CD14-positive monocyte (primary cell): ENCODE measurements around the gene CARD8. TPM values are rescaled to one million over a fixed set of nuclear protein-coding genes. Genes with fewer than 3 reads are reported as not detected.

Source experiments
- DNase-seq, 3 donors: peaks; one replicate each; pipeline ENCODE4 v3.0.0-alpha.2; 2011 to 2022
- H2AFZ ChIP-seq: 2 replicates; pipeline ENCODE4 v1.6.0; 2012; ENCODE audit warnings: mild to moderate bottlenecking, low read depth, low read length, inconsistent platforms; ENCODE audit not compliant: insufficient read depth, poor library complexity, severe bottlenecking
- H3K27ac ChIP-seq, 2 donors: 1 replicate in 1 of 2; 2 replicates in 1 of 2; pipeline ENCODE4 v1.5.1; 2012 to 2013; ENCODE audit warnings: low read length in 2 of 2, control low read depth in 1 of 2, inconsistent platforms in 1 of 2, low read depth in 1 of 2, mild to moderate bottlenecking in 1 of 2
- H3K27me3 ChIP-seq, 2 donors: one replicate each; pipeline versions ENCODE4 v1.6.0 to v1.6.1; 2011 to 2013; ENCODE audit warnings: low read length in 2 of 2; ENCODE audit not compliant: control insufficient read depth in 2 of 2, insufficient read depth in 2 of 2
- H3K36me3 ChIP-seq, 2 donors: replicated peaks in 1 of 2; 1 replicate in 1 of 2; 2 replicates in 1 of 2; pipeline versions ENCODE4 v1.5.1 to v1.6.1; 2012 to 2013; ENCODE audit warnings: low read length in 2 of 2, control low read depth in 1 of 2, inconsistent platforms in 1 of 2, mild to moderate bottlenecking in 1 of 2; ENCODE audit not compliant: insufficient read depth in 2 of 2, control insufficient read depth in 1 of 2
- H3K4me1 ChIP-seq, 2 donors: 1 replicate in 1 of 2; 2 replicates in 1 of 2; pipeline versions ENCODE4 v1.5.1 to v1.6.1; 2012 to 2013; ENCODE audit warnings: low read length in 2 of 2, control low read depth in 1 of 2, inconsistent platforms in 1 of 2, mild to moderate bottlenecking in 1 of 2, moderate library complexity in 1 of 2; ENCODE audit not compliant: insufficient read depth in 2 of 2, control insufficient read depth in 1 of 2
- H3K4me2 ChIP-seq: replicated peaks from 2 replicates; pipeline ENCODE3; 2012; ENCODE audit warnings: low read length, moderate library complexity, mild to moderate bottlenecking; ENCODE audit not compliant: poor library complexity, severe bottlenecking; ENCODE audit errors: extremely low read depth
- H3K4me3 ChIP-seq, 3 experiments: fragments of 200-600 bp in 1 of 3; sonication (generic) in 1 of 3; replicated peaks in 1 of 3; 1 replicate in 2 of 3; 2 replicates in 1 of 3; pipeline ENCODE4 v1.5.1; 2011 to 2013; ENCODE audit warnings: low read length in 3 of 3, mild to moderate bottlenecking in 3 of 3, control low read depth in 2 of 3, low read depth in 2 of 3, inconsistent platforms in 1 of 3, moderate library complexity in 1 of 3
- H3K79me2 ChIP-seq: 2 replicates; pipeline ENCODE4 v1.6.0; 2012; ENCODE audit warnings: mild to moderate bottlenecking, control low read depth, inconsistent platforms, low read length, moderate library complexity; ENCODE audit not compliant: insufficient read depth
- H3K9ac ChIP-seq: 2 replicates; pipeline ENCODE4 v1.6.0; 2017; ENCODE audit warnings: low read length, mild to moderate bottlenecking; ENCODE audit not compliant: insufficient read depth, poor library complexity, severe bottlenecking
- H3K9me3 ChIP-seq, 2 donors: replicated peaks in 1 of 2; 1 replicate in 1 of 2; 2 replicates in 1 of 2; pipeline versions ENCODE4 v1.5.1 to v1.6.1; 2012 to 2013; ENCODE audit warnings: low read length in 2 of 2, control low read depth in 1 of 2; ENCODE audit not compliant: control insufficient read depth in 1 of 2, insufficient read depth in 1 of 2
- H4K20me1 ChIP-seq: 2 replicates; pipeline ENCODE4 v1.6.0; 2012; ENCODE audit warnings: mild to moderate bottlenecking, low read length, control low read depth, moderate library complexity; ENCODE audit not compliant: insufficient read depth
- H3K27ac Mint-ChIP-seq, 7 donors: one replicate each; pipeline ENCODE4 v1.8.0; 2020; ENCODE audit warnings: mild to moderate bottlenecking in 7 of 7, mixed read lengths in 7 of 7, moderate library complexity in 6 of 7, inconsistent platforms in 2 of 7
- H3K27me3 Mint-ChIP-seq, 3 donors: one replicate each; pipeline ENCODE4 v1.8.0; 2021 to 2022; ENCODE audit warnings: low read depth in 3 of 3, mild to moderate bottlenecking in 3 of 3, mixed read lengths in 3 of 3, moderate library complexity in 3 of 3, inconsistent platforms in 1 of 3
- H3K36me3 Mint-ChIP-seq, 2 donors: one replicate each; pipeline ENCODE4 v1.8.0; 2020; ENCODE audit warnings: mixed read lengths in 2 of 2, inconsistent platforms in 1 of 2, mild to moderate bottlenecking in 1 of 2
- H3K4me1 Mint-ChIP-seq: one replicate; pipeline ENCODE4 v1.8.0; 2020; ENCODE audit warnings: mild to moderate bottlenecking, mixed read lengths
- H3K4me3 Mint-ChIP-seq, 2 donors: one replicate each; pipeline ENCODE4 v1.8.0; 2020; ENCODE audit warnings: mild to moderate bottlenecking in 2 of 2, mixed read lengths in 2 of 2, moderate library complexity in 1 of 2
- H3K9me3 Mint-ChIP-seq, 7 donors: one replicate each; pipeline ENCODE4 v1.8.0; 2020 to 2022; ENCODE audit warnings: mixed read lengths in 7 of 7, mild to moderate bottlenecking in 6 of 7, moderate library complexity in 6 of 7, inconsistent platforms in 2 of 7
- WGBS: methylation state at CpG from one replicate; pipeline ENCODE4 v1.1.5; 2013; ENCODE audit warnings: missing lambda C conversion rate; ENCODE audit not compliant: insufficient coverage; 5-methylcytosine and 5-hydroxymethylcytosine counted together
- intact Hi-C, 2 donors: fragments of 100-400 bp; cut with micrococcal nuclease; formaldehyde crosslinking; loops; one replicate each; pipeline versions ENCODE4 v1.15.0 to v1.15.1; 2023
- polyA plus RNA-seq, 3 donors: library from polyadenylated mRNA; depleted of rRNA in 1 of 3; unstranded in 2 of 3; stranded (reverse) in 1 of 3; fragments of 300-500 nt in 2 of 3; fragments of >200 nt in 1 of 3; fragmentation: Illumina TruSeq in 2 of 3; gene quantifications; 1 replicate in 2 of 3; 2 replicates in 1 of 3; pipeline ENCODE4 v1.2.3, GENCODE V29; 2012 to 2021
- TF ChIP-seq, protein P1 (sequence below): fragments of 200-600 bp; IDR thresholded peaks from one replicate; pipeline ENCODE4 v1.8.0; 2022; ENCODE audit warnings: antibody characterized with exemption, mild to moderate bottlenecking

The CARD8 gene
- polyA plus RNA-seq, 3 donors, result 76.4 to 122 (median 90.9) TPM

DNA sequence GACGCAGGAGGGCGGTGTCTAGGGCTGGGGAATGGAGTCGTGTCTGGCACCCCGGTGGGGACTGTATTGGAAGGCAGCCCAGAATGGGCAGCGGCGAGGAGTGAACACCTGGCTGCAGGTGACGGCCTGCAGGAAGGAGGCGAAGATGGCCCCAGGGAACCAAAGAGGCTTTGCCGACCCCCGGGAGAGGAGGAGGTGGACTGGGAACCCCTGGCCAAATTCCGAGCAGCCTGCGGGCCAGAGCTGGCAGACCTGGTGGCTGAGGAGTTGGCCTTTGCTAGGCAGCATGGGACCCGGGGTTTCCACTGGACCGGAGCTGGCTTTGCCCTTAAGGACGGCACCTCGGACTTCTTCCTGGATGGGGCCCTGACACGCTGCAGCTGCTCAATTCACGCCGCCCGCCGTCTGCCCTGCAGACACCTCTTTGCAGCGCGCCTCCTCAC, 59.4 kb downstream of the CARD8 start:
- WGBS, result 85% methylated on average over 17 of the region's 23 CpGs
- Histone ChIP-seq H3K9me3 (no peaks in the 10 kb centered on the region), H3K4me1 (no peaks in the 10 kb centered on the region), H3K79me2 (no peaks in the 10 kb centered on the region), H3K9ac (no peak overlapping the region), H3K27ac (no peak overlapping the region), H3K27me3 (peaks cover 0 to 7% of the 10 kb centered on the region in 2 donors), H3K4me3 (no peak overlapping the region), H3K4me2 (no peak overlapping the region), H2AFZ (no peak overlapping the region), H3K36me3 (no peaks in the 10 kb centered on the region), H4K20me1 (no peaks in the 10 kb centered on the region)
- TF ChIP-seq, protein P1, sequence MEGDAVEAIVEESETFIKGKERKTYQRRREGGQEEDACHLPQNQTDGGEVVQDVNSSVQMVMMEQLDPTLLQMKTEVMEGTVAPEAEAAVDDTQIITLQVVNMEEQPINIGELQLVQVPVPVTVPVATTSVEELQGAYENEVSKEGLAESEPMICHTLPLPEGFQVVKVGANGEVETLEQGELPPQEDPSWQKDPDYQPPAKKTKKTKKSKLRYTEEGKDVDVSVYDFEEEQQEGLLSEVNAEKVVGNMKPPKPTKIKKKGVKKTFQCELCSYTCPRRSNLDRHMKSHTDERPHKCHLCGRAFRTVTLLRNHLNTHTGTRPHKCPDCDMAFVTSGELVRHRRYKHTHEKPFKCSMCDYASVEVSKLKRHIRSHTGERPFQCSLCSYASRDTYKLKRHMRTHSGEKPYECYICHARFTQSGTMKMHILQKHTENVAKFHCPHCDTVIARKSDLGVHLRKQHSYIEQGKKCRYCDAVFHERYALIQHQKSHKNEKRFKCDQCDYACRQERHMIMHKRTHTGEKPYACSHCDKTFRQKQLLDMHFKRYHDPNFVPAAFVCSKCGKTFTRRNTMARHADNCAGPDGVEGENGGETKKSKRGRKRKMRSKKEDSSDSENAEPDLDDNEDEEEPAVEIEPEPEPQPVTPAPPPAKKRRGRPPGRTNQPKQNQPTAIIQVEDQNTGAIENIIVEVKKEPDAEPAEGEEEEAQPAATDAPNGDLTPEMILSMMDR, result no peak
- no peak overlapping the region for H3K27ac Mint-ChIP-seq
- intact Hi-C loops, result no loop called here
- H3K36me3 Mint-ChIP-seq, result peaks cover 3% of the 10 kb centered on the region in 2 donors
- H3K9me3 Mint-ChIP-seq, result no peaks in the 10 kb centered on the region
- H3K27me3 Mint-ChIP-seq, result peaks cover 5 to 8% (median 7%) of the 10 kb centered on the region in 3 donors
- H3K4me1 Mint-ChIP-seq, result peaks cover 10% of the 10 kb centered on the region
- H3K4me3 Mint-ChIP-seq, result peak overlapping the region in 1 of 2 donors; percentile 33
- no peak for DNase-seq

DNA sequence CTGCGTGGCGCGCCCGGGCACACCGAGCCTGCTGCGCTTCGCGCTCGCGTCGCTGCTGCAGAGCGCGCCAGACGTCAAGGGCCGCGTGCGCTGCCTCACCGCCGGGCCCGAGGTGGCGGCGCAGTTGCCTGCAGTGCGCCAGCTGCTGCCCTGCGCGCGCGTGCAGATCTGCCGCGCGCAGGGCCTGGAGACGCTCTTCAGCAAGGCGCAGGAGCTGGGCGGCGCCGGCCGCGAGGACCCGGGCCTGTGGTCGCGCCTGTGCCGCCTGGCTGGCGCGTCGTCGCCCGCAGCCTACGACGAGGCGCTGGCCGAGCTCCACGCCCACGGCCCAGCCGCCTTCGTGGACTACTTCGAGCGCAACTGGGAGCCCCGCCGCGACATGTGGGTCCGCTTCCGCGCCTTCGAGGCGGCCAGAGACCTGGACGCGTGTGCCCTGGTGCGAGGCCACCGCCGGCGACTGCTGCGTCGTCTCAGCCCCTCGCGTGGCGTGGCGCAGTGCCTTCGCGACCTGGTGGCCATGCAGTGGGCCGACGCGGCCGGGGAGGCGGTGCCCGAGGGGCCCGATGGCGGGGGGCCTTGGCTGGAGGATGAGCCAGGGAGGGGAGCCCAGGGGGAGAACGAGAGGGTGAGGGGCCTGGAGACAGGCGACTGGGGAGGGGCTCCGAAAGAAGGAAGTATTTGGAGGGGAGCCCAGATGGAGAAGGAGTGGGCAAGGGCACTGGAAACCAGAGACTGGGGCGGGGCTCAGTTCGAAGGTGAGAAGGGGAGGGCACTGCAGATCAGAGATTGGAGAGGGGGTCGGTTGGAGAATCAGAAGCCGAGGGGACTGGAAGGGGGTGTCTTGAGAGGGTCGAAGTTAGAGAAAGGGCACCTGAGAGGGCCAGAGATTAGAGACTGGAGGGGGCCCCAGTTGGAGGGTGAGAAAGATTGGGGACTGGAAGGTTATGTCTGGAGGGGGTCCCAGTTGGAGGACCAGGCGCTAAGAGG, 60.6 kb downstream of the CARD8 start:
- H3K27me3 Mint-ChIP-seq, result peaks cover 2 to 8% (median 7%) of the 10 kb centered on the region in 3 donors
- WGBS, result 90% methylated on average over 91 of the region's 95 CpGs
- Histone ChIP-seq H3K9me3 (no peaks in the 10 kb centered on the region), H3K79me2 (no peaks in the 10 kb centered on the region), H2AFZ (no peak overlapping the region), H3K27me3 (peaks cover 0 to 7% of the 10 kb centered on the region in 2 donors), H3K4me1 (no peaks in the 10 kb centered on the region), H3K4me3 (no peak overlapping the region), H3K9ac (no peak overlapping the region), H3K4me2 (no peak overlapping the region), H4K20me1 (no peaks in the 10 kb centered on the region), H3K36me3 (no peaks in the 10 kb centered on the region), H3K27ac (no peak overlapping the region)
- DNase-seq, result no peak
- intact Hi-C loops, result no loop called here
- peaks cover 12% of the 10 kb centered on the region for H3K4me1 Mint-ChIP-seq
- peak overlapping the region in 1 of 7 donors; percentile 46 for H3K27ac Mint-ChIP-seq
- H3K4me3 Mint-ChIP-seq, result peak overlapping the region in 1 of 2 donors; percentile 33
- H3K36me3 Mint-ChIP-seq, result peaks cover 3% of the 10 kb centered on the region in 2 donors
- TF ChIP-seq, protein P1, result no peak
- H3K9me3 Mint-ChIP-seq, result no peaks in the 10 kb centered on the region
